Brain microvascular endothelial cell (primary cell): ENCODE results near the gene GALNT12.

Source experiments
- DNase-seq: peaks from one replicate; pipeline ENCODE4 v3.0.0-alpha.2; 2020
- H3K27ac ChIP-seq: fragments of 250-450 bp; sonication (Bioruptor Pico); 2 replicates; pipeline ENCODE4 v1.5.1; 2020; ENCODE audit warnings: mild to moderate bottlenecking, moderate library complexity
- H3K27me3 ChIP-seq: fragments of 250-450 bp; sonication (Bioruptor Pico); replicated peaks from 2 replicates; pipeline ENCODE4 v1.5.1; 2020; ENCODE audit warnings: mild to moderate bottlenecking
- H3K36me3 ChIP-seq: fragments of 250-450 bp; sonication (Bioruptor Pico); replicated peaks from 2 replicates; pipeline ENCODE4 v1.5.1; 2020; ENCODE audit warnings: mild to moderate bottlenecking
- H3K4me3 ChIP-seq: 2 replicates; pipeline ENCODE4 v1.5.1; 2011; ENCODE audit warnings: low read depth, mild to moderate bottlenecking, control low read depth, low read length, moderate library complexity
- CTCF ChIP-seq: IDR thresholded peaks from 2 replicates; pipeline ENCODE4 v1.5.1; 2011; ENCODE audit warnings: low read depth, mild to moderate bottlenecking, moderate library complexity, low read length, control low read depth, inconsistent platforms; ENCODE audit errors: missing control alignments
- in situ Hi-C: cut with HindIII; loops from 2 replicates; pipeline ENCODE4 v1.10.0; 2017; ENCODE audit warnings: low sequenced_read_pairs, low pct_ligation_motif_present

Gene GALNT12

GRCh38 chr9:98784831-98785806 is 22.4 kb upstream of the GALNT12 start:
- Histone ChIP-seq H3K4me3 (no peak overlapping the region), H3K27ac (no peak overlapping the region), H3K36me3 (no peaks in the 10 kb centered on the region), H3K27me3 (no peaks in the 10 kb centered on the region)
- no peak for DNase-seq
- in situ Hi-C loops = no loop called here
- TF ChIP-seq CTCF = no peak

GRCh38 chr9:98786750-98787510 is 20.5 kb upstream of the GALNT12 start:
- no peak for DNase-seq
- Histone ChIP-seq H3K36me3 (no peaks in the 10 kb centered on the region), H3K27me3 (no peaks in the 10 kb centered on the region), H3K27ac (no peak overlapping the region), H3K4me3 (no peak overlapping the region)
- TF ChIP-seq CTCF = no peak
- in situ Hi-C loops = no loop called here

GRCh38 chr9:98787766-98788335 is 19.6 kb upstream of the GALNT12 start:
- no peak overlapping the region for H3K27ac ChIP-seq
- no peaks in the 10 kb centered on the region for H3K27me3 ChIP-seq
- in situ Hi-C loops = no loop called here
- DNase-seq = no peak
- no peak overlapping the region for H3K4me3 ChIP-seq
- H3K36me3 ChIP-seq = no peaks in the 10 kb centered on the region
- no peak for TF ChIP-seq CTCF

GRCh38 chr9:98789483-98790133 is 17.9 kb upstream of the GALNT12 start:
- no peak overlapping the region for H3K27ac ChIP-seq
- no peaks in the 10 kb centered on the region for H3K36me3 ChIP-seq
- TF ChIP-seq CTCF = no peak
- in situ Hi-C loops = no loop called here
- no peak overlapping the region for H3K4me3 ChIP-seq
- H3K27me3 ChIP-seq = no peaks in the 10 kb centered on the region
- DNase-seq = no peak

GRCh38 chr9:98790134-98790841 is 17.2 kb upstream of the GALNT12 start:
- Histone ChIP-seq H3K27me3 (no peaks in the 10 kb centered on the region), H3K27ac (no peak overlapping the region), H3K4me3 (no peak overlapping the region), H3K36me3 (no peaks in the 10 kb centered on the region)
- no peak for TF ChIP-seq CTCF
- DNase-seq = no peak
- in situ Hi-C loops = no loop called here
